Lung (tissue), 12 donors: ENCODE results near the gene COPG1. TPM values are rescaled to one million over a fixed set of nuclear protein-coding genes. Genes with fewer than 3 reads are reported as not detected.

Source experiments
- ATAC-seq: fragments of 200-7000 bp; cut with Tn5 transposase; one replicate; pipeline ENCODE4 v1.9.1; 2020; ENCODE audit warnings: moderate number of reproducible peaks; ENCODE audit not compliant: insufficient read depth, low FRiP score
- DNase-seq, 3 donors: peaks; one replicate each; pipeline ENCODE4 v3.0.0-alpha.2; 2013 to 2017
- H3K27ac ChIP-seq, 2 donors: one replicate each; pipeline ENCODE4 v1.5.1; 2013; ENCODE audit warnings: mild to moderate bottlenecking in 2 of 2, moderate library complexity in 2 of 2, control low read depth in 1 of 2, inconsistent platforms in 1 of 2, low read depth in 1 of 2, low read length in 1 of 2
- H3K27me3 ChIP-seq, 3 donors: one replicate each; pipeline ENCODE4 v1.5.1; 2013; ENCODE audit warnings: low read length in 2 of 3; ENCODE audit not compliant: control insufficient read depth in 3 of 3, insufficient read depth in 3 of 3
- H3K36me3 ChIP-seq, 4 donors: one replicate each; pipeline ENCODE4 v1.5.1; 2013; ENCODE audit warnings: low read length in 4 of 4, mild to moderate bottlenecking in 1 of 4, moderate library complexity in 1 of 4; ENCODE audit not compliant: control insufficient read depth in 4 of 4, insufficient read depth in 4 of 4
- H3K4me1 ChIP-seq, 5 donors: one replicate each; pipeline ENCODE4 v1.5.1; 2013; ENCODE audit warnings: low read length in 5 of 5, mild to moderate bottlenecking in 2 of 5, moderate library complexity in 1 of 5; ENCODE audit not compliant: control insufficient read depth in 5 of 5, insufficient read depth in 5 of 5
- H3K4me3 ChIP-seq: one replicate; pipeline ENCODE4 v1.5.1; 2013; ENCODE audit warnings: mild to moderate bottlenecking, control low read depth, moderate library complexity
- H3K9ac ChIP-seq, 2 donors: one replicate each; pipeline ENCODE4 v1.5.1; 2013; ENCODE audit warnings: low read length in 2 of 2, control low read depth in 1 of 2; ENCODE audit not compliant: insufficient read depth in 1 of 2
- H3K9me3 ChIP-seq, 4 donors: one replicate each; pipeline ENCODE4 v1.5.1; 2013; ENCODE audit warnings: low read length in 3 of 4, mild to moderate bottlenecking in 1 of 4, moderate library complexity in 1 of 4; ENCODE audit not compliant: control insufficient read depth in 4 of 4, insufficient read depth in 3 of 4
- CTCF ChIP-seq: IDR thresholded peaks from 2 replicates; pipeline ENCODE4 v1.5.1; 2012; ENCODE audit warnings: mild to moderate bottlenecking; ENCODE audit errors: control extremely low read depth, extremely low read depth
- WGBS, 2 donors: extraction: QIAGEN DNeasy Blood & Tissue Kit; methylation state at CpG; one replicate each; pipeline ENCODE4 v1.1.7; 2013; 5-methylcytosine and 5-hydroxymethylcytosine counted together
- polyA plus RNA-seq, 2 donors: library from polyadenylated mRNA; stranded (reverse); fragments of 200-250 nt; gene quantifications; one replicate each; pipeline ENCODE4 v1.2.1, GENCODE V29; 2013
- total RNA-seq, 2 donors: library from RNA; depleted of rRNA in 1 of 2; stranded (reverse); fragments of >200 nt in 1 of 2; gene quantifications; one replicate each; pipeline ENCODE4 v1.2.1, GENCODE V29; 2014 to 2021
- donor health status: control.
- donor health status: control.
- donor health status: Bipolar disorder and iron deficiency.
- donor health status: healthy.
- donor health status: DM: yes; HTN: yes; CAD: no.

The COPG1 gene
- total and polyA plus RNA-seq, 4 donors, result 126 to 234 (median 146) TPM

- H3K27ac ChIP-seq, result no peak overlapping the region
- no peaks in the 10 kb centered on the region for H3K36me3 ChIP-seq
- ATAC-seq (no peak), DNase-seq (no peak)
- no peaks in the 10 kb centered on the region for H3K9me3 ChIP-seq
- 79 to 86% methylated on average over 8 of the region's 8 CpGs for WGBS, 2 donors
- peaks cover 0 to 6% (median 3%) of the 10 kb centered on the region in 5 donors for H3K4me1 ChIP-seq
- H3K4me3 ChIP-seq, result no peak overlapping the region
- H3K9ac ChIP-seq, result no peak overlapping the region
- H3K27me3 ChIP-seq, result no peaks in the 10 kb centered on the region
- no peak for TF ChIP-seq CTCF
Measured at GRCh38 chr3:129205109-129205832, 44.1 kb upstream of the COPG1 start.

- H3K27ac ChIP-seq, result no peak overlapping the region
- DNase-seq (peak; percentile 84 to 93 (median 92)), ATAC-seq (no peak)
- TF ChIP-seq CTCF, result no peak
- peaks cover 0 to 15% (median 3%) of the 10 kb centered on the region in 5 donors for H3K4me1 ChIP-seq
- no peaks in the 10 kb centered on the region for H3K9me3 ChIP-seq
- WGBS, 2 donors, result 61 to 74% methylated on average over 4 of the region's 4 CpGs
- no peaks in the 10 kb centered on the region for H3K27me3 ChIP-seq
- H3K9ac ChIP-seq, result no peak overlapping the region
- no peaks in the 10 kb centered on the region for H3K36me3 ChIP-seq
- no peak overlapping the region for H3K4me3 ChIP-seq
Measured at GRCh38 chr3:129207479-129207878, 41.9 kb upstream of the COPG1 start.

GRCh38 chr3:129211345-129211744 is 38.1 kb upstream of the COPG1 start:
- no peak for ATAC-seq
- no peak overlapping the region for H3K27ac ChIP-seq
- H3K27me3 ChIP-seq, result no peaks in the 10 kb centered on the region
- H3K9ac ChIP-seq, result no peak overlapping the region
- no peak overlapping the region for H3K4me3 ChIP-seq
- H3K4me1 ChIP-seq, result peaks cover 0 to 14% (median 0%) of the 10 kb centered on the region in 5 donors
- H3K36me3 ChIP-seq, result no peaks in the 10 kb centered on the region
- TF ChIP-seq CTCF, result no peak
- no peak for DNase-seq
- H3K9me3 ChIP-seq, result no peaks in the 10 kb centered on the region
- 37 to 60% methylated on average over 1 of the region's 1 CpG for WGBS, 2 donors
